Measurements from ENCODE around the gene DUSP12.
"Not testable (repeated sequence)": the region's sequence is repeated elsewhere in the genome, so short reads cannot be mapped to it uniquely, and the experiment has no call there.

The DUSP12 gene

GRCh38 chr1:161743231-161743630 is 6.4 kb upstream of the DUSP12 start:
- DNase-seq (ENCODE audit: low read depth), result no peak
- no peak for TF ChIP-seq CTCF (IDR thresholded peaks at IDR 0.05; ENCODE audit: control insufficient read depth, insufficient read depth, low read depth, low read length, missing control alignments)
- H3K4me3 ChIP-seq (ENCODE audit: control insufficient read depth, low read depth, low read length), result no peak overlapping the region

DNA sequence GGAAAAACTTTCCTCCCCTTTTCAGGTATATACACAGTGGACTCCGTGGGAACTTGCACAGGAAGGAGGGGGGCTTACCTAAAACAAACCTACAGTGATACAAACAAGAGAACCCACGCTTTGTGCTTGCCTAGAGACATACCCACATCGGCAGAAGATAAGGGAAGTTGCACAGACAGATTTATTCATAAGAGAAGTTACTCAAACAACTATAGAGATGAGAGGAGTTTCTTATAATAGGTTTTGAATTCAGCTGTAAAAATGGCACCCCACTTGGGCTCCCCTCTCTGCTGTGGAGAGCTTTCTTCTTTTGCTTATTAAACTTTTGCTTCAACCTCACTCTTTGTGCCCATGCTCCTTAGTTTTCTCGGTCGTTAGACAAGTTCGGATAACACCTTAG is 1.8 kb upstream of the DUSP12 start:
- no peak overlapping the region for H3K4me3 ChIP-seq (ENCODE audit: control insufficient read depth, low read depth, low read length)
- no peak for DNase-seq (ENCODE audit: low read depth)
- TF ChIP-seq CTCF (IDR thresholded peaks at IDR 0.05; ENCODE audit: control insufficient read depth, insufficient read depth, low read depth, low read length, missing control alignments), result no peak

DNA sequence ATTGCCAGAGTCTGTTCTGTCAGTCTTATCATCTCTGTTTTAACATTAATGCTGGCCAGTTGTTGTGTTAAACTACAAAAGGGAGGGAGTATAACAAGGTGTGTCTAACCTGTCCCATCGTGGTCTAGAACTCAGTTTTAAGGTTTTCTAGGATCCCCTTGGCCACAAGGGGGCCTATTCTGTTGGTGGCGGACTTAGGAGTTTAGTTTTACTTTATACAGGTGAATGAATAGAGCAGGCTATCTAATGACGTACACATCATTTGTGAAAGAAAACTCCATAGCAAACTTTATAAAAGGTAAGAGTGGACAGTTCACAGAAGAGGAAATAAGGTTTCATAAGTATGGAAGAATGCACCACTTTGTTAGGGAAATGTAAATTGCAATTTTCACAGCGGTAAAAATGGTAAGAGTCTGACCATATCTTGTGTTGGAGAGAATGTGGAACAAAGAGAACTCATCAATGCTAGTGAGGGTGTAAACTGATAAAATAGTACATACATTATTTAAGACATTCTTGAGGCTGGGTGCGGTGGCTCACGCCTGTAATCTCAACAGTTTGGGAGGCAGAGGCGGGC is 14.0 kb downstream of the DUSP12 start:
- peak; percentile 58 for TF ChIP-seq CTCF (IDR thresholded peaks at IDR 0.05; ENCODE audit: control insufficient read depth, insufficient read depth, low read depth, low read length, missing control alignments)
- DNase-seq (ENCODE audit: low read depth), result no peak
- no peak overlapping the region for H3K4me3 ChIP-seq (ENCODE audit: control insufficient read depth, low read depth, low read length)

DNA sequence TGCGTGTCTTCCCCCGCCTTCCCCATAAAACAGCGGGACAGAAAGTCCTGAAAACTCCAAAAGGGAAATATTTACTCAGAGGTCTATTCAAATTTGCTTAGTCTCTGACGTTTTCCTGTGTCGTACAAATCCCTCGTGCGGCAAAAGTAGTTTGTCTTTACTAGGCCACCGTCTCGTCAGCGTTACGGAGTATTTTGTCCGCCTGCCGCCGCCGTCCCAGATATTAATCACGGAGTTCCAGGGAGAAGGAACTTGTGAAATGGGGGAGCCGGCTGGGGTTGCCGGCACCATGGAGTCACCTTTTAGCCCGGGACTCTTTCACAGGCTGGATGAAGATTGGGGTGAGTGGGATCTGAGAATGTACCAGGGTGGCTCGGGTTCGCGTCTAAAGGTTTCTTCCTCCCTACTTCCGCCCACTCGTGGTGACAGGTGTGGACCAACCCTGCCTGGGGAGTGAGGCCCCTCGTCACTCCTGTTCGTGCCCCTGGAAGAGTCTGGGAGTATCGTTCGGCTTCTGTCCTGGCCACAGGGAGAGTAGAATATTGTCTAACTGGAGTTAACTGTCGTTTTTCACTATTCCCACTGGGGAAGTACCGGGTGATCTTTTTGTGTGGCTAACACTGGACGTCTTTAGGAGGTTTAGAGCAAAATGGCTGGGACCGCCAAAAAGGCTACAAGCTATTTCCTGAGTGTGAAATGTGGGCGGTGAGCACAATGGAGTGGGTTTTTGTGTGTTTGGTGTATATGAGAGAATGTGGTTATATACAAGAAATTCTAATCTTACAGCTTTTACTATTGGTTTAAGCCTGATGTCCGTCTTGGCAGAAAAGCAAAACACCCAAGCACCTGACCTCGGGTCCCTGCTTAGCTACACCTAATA is 16.8 kb downstream of the DUSP12 start, which contains the start of gene ATF6:
TSS of gene ATF6 (plus strand) at position 219 of the 880 bp plus-strand sequence. CDS start at position 260, 41 bp downstream.
- H3K4me3 ChIP-seq (ENCODE audit: control insufficient read depth, low read depth, low read length), result peak within 1 kb of the TSS; percentile 90
- DNase-seq (ENCODE audit: low read depth), result peak; percentile 80
- no peak for TF ChIP-seq CTCF (IDR thresholded peaks at IDR 0.05; ENCODE audit: control insufficient read depth, insufficient read depth, low read depth, low read length, missing control alignments)

DNA sequence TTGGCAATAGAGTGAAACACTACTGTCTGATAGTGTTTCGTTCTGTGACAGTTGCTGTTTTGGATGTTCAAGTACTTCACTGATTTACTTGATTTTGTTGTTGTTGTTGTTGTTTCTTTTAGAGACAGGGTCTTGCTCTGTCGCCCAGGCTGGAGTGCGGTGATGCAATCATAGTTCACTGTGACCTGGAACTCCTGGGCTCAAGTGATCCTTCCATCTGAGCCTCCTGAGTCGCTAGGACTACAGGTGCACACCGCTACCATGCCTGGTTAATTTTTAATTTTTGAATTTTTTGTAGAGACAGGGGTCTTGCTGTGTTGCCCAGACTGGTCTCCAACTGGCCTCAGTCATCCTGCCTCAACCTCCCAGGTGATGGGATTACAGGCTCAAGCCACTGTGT is 18.9 kb downstream of the DUSP12 start:
- no peak for TF ChIP-seq CTCF (IDR thresholded peaks at IDR 0.05; ENCODE audit: control insufficient read depth, insufficient read depth, low read depth, low read length, missing control alignments)
- DNase-seq (ENCODE audit: low read depth), result no peak
- H3K4me3 ChIP-seq (ENCODE audit: control insufficient read depth, low read depth, low read length), result no peak overlapping the region

- H3K4me3 ChIP-seq (ENCODE audit: control insufficient read depth, low read depth, low read length), result no peak overlapping the region
- no peak for DNase-seq (ENCODE audit: low read depth)
- no peak for TF ChIP-seq CTCF (IDR thresholded peaks at IDR 0.05; ENCODE audit: control insufficient read depth, insufficient read depth, low read depth, low read length, missing control alignments)
Measured at GRCh38 chr1:161768986-161769672, 19.5 kb downstream of the DUSP12 start.

- not testable (repeated sequence) for H3K4me3 ChIP-seq (ENCODE audit: control insufficient read depth, low read depth, low read length); DNase-seq (ENCODE audit: low read depth)
Measured at GRCh38 chr1:161769673-161770045, 20.1 kb downstream of the DUSP12 start.

Data from AG09309 (cell line).